GM21529 (cell line): Measurements from ENCODE around the gene RWDD3.

Source experiments
- ATAC-seq: cut with Tn5 transposase; IDR thresholded peaks from one replicate; pipeline ENCODE4 v1.9.1; 2021; ENCODE audit not compliant: unreplicated experiment

Gene RWDD3, protein sequence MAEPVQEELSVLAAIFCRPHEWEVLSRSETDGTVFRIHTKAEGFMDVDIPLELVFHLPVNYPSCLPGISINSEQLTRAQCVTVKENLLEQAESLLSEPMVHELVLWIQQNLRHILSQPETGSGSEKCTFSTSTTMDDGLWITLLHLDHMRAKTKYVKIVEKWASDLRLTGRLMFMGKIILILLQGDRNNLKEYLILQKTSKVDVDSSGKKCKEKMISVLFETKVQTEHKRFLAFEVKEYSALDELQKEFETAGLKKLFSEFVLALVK

DNA sequence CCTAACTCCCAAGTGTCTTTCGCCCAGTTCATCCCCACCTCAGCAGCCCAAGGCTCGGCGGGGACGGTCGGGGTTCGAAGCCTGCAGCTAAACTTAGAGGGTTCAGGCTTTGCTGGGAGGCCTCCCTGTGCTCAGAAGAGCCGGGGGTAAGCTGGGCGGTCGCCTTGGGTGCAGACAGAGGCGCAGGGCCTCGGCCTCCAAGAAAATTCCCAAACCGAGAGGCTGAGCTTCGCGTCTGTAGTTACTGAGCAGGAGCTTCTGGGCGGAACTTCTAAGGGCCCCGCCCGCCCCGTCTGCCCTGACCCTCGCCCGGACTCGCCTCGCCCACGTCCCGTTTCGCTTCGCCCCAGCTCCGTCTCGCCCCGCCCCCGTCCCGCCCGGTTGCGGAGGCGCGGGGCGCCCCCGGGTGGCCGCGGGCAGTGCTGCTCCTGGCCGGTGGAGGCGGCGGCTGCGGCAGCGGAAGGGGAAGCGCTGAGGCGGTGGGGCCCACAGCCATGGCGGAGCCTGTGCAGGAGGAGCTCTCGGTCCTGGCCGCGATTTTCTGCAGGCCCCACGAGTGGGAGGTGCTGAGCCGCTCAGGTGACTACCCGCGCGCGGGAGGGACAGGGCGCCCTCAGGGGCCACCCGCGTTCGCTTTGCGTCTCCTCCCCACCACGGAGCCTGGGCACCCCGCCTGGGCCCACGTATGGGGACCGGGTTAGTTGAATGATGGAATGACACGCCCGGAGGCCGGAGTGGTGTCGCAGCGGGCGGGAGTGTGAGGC is at the start of gene RWDD3:
Gene RWDD3, plus strand, starts transcription at position 474 of the 764 bp plus-strand sequence. Its CDS starts 21 bp downstream, at position 495.
- peak; percentile 96 for ATAC-seq

DNA sequence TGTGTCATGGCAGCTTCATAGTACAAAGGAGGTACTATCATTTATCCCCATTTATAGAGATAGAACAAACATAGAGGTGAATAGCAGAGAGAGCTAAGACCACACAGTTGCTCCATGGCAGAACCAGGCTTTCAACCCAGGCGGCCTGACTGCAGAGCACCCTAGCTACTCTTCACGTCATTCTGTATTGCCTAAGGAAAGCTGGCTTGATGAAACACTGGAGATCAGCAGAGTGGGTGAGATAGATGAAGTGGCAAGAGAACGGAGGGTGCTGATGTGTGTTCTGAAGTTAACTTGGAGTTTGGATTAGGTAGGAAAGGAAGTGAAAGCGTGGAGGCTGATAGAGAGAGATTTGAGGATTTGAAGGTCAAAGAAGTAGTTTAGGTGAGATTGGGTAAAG is 47.9 kb upstream of the RWDD3 start:
- no peak for ATAC-seq

DNA sequence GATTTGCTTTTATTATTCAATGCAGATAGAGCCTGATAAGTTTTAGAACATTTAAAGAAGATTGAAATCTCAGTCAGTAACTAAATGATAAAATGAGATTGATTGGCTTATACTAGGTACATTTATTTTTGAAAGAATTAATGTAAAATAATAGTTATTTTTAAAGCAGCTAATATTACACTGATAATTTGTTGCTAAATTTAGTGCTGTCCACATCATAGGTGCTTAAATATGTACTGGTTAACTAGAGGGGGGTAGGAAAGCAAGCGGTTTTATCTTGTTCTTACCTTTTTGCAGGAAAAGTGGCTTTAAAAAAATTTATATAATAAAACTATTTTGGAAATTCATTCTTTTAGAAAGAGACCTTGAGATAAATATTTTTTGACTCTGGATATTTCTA is 40.4 kb upstream of the RWDD3 start:
- ATAC-seq: no peak

DNA sequence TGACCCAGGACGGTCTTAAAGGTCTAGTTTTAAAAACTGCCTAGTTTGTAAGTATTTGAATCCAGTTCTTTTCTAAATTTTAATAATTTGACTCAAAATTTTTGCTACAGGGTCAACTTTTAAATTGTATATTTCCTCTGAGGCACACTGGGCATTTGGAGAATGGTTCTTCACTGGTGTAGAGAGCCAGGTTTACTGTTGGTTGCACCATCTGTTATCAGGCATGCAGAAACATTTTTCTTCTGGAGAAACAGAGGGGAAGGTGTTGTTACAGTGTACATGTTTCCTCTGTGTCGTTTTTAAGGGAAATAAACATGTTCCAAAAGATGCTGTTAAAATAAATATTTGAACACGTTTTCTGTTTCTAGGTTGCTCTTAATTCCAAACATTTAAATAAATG is 39.0 kb upstream of the RWDD3 start:
- ATAC-seq: no peak

DNA sequence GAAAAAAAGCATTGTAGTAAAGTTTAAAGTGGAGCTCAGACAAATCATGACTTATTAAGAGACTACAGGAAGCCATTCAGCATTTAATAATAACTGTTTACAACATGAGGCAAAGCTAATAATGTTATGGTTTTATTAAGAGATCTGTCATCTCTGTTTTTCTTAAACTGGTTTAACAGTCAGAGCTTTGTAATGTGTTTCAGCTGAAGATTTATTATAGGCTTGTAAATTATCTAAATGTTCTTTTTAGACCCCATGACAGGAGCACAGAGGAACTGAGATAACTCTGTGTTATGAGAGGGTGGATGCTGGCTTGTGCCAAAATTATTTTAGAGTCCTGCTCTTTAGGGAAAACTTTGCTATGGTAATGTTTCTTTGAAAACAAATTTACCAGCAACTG is 38.0 kb upstream of the RWDD3 start:
- no peak for ATAC-seq

DNA sequence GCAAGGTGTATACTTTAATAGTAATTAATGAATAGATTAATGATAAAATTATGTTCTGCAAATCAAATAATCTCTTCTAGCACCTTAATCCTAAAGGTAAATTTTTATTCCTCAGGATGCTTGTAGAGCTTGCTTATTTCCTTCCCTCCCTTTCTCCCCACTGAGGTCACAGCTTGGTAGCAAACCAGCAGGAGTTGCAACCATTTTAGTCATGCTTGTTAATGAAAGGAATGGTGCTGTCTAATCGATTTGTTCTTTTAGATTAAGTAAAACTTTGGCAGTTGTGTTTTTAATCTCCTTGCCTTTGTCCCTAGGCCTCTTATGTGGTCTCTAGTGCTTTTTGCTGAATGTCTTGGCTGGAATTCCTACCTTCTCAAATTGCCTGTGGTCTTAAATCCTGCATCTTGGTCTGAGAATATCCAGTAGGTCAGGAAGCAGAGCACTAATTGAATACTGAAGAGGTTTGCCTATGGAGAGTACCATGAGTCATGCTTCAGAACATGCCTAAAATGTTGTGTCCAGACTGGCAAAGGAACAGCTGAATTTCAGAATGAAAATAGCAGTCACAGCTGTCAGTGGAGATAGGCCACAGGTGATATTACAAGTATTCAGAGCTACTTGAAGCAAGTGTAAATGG is 36.3 kb upstream of the RWDD3 start:
- no peak for ATAC-seq

DNA sequence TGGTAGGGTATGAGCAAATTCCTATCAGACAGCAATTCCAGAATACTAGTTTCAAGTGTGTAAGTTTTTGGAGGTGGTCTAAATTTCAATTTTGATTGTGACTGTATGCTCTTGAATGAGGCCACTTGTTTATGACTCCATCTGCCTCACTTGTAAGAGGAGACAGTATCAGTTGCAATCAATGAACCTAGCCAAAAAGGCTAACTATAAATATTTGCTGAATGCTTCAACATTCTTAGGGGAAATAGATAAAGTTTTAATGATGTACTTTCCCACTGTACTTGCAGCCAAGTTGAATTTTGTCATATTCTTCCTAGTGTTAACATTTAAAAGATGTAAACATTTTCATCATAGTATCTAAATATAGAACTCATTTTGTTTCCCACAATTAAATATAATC is 32.1 kb upstream of the RWDD3 start:
- no peak for ATAC-seq

DNA sequence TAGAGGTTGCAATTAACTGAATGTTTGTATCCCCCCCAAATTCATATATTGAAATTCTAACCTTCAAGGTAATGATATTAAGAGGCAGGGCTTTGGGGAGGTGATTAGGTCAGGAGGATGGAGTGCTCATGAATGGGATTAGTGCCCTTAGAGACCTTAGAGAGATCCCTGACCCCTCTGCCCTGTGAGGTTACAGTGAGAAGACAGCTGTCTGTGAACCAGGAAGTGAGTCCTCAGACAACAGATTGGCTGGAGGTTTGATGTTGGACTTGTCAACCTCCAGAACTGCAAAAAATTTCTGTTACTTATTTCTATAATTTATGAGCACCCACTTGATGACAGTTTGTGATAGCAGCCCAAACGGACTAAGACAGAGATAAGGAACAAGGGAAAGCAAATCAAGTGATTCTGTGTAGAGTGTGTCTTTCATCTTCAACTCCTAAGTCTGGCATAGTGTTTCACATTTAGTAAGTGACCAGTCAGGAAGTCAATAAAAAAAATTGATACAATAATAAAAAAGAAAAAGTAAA is 30.0 kb upstream of the RWDD3 start:
- no peak for ATAC-seq

DNA sequence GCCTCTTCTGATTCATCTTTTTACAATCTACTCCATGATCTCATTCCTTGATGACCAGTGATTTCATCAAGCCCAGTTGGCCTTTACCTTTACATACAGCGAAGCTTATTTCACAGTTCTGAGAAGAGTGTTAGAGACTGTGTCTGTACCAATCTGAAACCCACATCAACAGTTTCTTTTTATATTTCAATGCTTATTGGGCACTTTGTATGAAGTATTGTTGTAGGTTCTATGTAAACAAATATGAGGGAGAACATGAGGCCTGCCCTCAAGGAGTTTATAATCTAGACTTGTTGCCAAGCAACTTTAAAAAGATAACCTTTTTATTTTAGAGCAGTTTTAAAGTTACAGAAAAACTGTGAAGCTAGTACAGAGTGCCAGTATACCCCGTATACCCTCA is 27.5 kb upstream of the RWDD3 start:
- no peak for ATAC-seq

DNA sequence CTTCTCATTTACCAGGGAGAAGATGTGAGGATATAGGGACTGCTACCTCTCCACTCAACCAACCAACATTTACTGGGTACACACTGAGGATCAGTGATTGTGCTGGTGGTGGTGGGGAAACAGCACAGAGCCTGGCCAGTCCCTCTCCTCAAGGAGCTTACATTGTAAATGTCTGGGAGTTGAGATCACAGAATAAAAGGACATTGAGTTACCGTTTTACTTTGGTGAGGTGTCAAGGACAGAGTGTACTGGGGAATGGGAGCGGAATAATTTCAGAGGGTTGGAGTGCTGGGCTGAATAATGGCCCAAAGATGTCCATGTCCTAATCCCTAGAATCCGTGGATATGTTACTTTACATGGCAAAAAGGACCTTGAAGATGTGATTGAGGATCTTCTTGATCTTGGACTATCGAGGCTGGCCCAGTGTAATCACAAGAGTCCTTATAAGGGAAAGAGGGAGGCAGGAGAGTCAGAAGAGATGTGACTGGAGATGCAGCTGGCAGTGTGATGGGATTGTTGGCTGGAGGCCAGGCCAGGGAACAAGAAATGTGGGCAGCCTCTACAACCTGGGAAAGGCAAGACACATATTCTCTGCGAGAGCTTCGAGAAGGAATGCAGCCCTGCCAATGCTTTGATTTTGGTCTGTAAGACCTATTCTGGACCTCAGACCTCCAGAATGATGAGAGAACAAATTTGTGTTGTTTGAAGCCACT is 26.6 kb upstream of the RWDD3 start:
- no peak for ATAC-seq

DNA sequence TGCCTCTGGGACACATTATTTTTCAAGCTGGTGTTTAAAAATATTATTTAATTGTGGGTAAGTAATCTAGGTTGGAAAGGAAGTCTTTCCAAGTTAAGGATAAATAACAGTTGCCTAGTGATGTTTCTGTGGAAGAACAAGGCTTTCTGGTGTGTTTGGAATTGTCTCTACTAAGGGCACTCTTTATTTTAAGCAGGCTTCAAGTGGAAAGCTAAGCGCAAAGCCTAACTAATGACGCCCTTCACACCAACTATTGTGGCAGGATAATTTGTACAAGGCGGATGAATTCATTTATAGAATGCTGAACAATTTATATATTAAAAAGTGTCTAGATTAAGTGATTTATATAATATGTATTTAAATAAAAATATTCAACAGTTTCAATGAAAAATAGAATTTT is 25.1 kb upstream of the RWDD3 start:
- no peak for ATAC-seq

DNA sequence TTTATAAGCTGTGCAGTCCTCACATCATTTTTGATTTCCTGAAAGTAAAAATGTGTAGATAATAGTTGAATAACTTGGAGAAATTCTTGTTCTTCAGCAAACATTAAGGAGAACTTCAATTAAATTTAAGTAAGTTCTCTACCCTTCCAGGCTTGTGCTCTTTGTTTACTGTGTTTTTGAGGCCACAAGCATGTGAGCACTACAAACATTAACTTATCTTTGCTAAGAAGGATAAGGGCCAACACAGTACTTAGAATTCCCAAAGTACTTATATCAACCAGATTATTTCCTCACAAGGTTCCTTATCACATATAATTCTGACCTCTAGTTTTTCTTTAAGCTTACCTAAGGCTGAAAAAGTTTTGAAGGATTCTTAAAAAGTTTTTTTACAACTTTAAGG is 24.7 kb upstream of the RWDD3 start:
- ATAC-seq: no peak

DNA sequence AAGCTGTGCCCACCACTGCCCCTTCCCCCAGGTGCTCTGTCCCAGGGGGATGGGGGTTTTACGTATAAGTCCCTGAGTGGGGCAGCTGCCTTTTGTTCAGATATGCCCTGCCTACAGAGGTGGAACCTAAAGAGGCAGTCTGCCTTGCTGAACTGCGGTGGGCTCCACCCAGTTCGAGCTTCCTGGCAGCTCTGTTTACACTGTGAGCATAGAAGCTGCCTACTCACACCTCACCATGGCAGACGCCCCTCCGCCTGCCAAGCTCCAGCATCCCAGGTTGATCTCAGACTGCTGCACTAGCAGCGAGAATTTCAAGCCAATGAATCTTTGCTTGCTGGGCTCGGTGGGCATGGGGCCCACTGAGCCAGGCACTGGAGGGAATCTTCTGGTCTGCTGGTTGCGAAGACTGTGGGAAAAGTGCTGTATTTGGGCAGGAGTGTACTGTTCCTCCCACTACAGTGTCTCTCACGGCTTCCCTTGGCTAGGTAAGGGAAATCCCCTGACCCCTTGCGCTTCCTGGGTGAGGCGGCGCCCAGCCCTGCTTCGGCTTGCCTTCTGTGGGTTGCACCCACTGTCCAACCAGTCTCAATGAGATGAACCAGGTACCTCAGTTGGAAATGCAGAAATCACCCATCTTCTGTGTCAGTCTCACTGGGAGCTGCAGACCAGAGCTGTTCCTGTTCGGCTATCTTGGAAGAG is 17.6 kb upstream of the RWDD3 start:
- no peak for ATAC-seq

DNA sequence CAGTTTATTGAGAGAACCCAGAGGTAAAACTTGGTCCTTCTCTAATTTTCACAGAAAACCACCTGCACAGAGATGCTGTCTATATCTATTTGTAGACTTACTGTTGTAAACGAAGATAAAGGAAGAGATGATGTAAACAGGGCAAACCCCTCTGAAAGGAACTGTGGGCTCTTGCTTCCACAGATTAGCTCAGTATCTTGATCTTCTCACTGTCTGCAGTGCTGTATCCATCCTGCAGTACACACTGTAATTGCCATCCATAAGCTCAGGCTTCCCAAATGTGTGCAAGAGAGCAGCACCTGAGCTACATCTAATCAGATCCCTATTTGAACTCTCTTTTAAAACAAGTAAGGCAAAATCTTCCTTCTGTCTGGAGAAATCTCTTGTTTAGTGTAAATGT is 16.6 kb upstream of the RWDD3 start:
- ATAC-seq: no peak

DNA sequence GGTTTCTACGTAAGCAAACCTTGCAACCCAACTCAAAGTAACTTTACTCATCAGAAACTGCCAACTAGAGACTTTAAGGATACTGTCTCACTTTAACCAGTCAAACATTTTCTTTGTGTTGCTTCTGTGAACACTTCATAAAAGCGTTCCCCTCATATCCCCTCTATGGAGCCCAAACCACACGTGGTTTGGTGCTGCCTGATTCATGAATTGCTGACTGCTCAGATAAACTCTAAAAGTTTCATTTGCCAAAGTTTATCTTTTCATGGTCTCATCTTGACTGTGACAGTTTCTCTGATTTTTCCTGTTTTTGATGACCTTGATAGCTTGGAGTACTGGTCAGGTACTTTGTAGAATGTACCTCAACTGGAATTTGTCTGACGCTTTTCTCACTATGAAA is 14.6 kb upstream of the RWDD3 start:
- ATAC-seq: no peak

DNA sequence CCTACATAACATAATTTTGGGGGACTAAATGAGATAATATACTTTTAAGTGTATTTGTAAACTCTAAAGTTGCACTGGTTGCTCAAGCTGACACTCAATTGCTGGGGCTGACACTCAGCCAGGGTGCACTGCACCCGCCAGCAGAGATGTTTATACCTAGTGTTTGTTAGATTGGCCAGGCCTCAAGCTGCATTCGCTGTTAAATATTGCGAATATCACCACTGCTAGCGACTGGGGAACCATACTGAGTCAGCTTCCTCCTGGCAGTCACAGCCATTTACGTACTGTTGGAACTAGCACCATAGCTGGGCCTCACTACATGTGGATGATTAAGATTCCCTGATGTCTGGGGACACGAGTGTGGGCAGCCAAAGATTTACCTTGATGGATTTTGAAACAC is 12.7 kb upstream of the RWDD3 start:
- no peak for ATAC-seq

DNA sequence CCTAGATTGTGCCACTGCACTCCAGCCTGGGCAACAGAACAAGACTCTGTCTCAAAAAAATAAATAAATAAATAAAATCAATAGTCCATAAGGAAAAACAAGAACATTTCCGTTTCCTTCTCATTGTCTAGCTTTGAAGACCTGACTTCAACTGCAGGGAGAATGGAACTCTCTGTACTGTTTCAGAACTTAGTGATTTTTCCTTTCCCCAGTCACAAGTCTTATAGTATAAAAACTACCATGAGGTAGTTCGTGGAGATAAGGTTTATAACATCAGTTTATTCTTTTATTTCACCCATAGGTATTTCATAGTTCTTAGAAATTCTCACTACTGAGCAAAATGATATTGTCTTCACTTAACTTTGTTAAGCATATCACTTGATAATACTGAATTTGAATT is 11.4 kb upstream of the RWDD3 start:
- no peak for ATAC-seq

DNA sequence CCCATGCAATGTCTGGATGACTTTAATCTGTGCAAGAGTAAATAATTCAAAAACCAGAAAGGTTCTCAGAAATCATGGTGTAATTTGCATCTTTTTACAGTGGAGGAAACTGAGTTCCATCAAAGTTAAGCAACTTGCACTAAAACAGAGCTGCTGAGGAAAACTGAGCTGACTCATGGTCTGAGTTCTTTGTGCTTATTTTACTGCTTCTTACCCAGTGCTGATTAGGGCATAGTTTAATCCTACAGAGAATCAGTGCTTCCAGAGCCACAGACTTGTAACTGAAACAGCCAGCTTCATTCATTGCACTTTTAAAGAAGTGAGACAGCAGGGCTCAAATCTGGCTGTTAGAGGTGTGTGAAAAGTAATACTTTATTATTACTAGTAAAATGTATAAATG is 10.9 kb upstream of the RWDD3 start:
- no peak for ATAC-seq

DNA sequence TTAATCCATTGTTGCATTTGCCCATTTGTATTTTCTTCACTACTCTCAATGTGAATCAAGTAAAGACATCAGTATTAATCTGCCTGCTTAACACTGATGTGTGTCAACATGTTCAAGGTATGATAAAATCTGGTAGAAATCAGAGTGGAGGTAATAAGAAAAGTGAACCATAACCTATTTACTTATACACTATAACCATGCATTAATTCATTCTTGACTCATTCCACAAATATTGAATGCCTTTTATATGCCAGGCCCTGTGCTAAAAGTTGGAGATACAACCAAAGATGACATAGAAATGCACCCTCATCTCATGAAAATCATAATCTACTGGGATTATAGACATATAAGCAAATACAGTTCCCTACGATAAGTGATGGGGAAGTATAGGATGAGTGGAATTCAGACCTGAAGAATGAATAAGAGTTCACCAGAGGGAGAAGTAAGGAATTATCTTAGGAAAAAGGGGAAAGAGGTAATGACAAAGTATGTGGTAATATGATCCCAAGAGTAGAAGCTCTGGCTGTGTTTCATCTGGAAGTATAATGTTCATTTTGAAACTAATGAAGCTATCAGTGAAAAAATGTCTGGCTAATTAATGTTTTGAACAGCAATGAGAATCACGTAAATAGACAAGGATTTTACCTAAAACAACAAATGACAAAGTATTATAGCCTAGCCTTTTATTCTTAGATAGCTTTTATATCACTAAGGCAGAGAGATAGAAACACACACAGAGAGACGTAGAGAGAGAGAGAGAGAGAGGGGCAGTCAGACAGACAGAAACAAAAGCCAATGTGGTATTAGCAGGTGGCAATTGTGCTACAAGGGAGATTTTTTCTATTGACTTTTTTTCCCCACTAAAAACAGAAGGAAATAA is 7.0 kb upstream of the RWDD3 start:
- ATAC-seq: no peak

DNA sequence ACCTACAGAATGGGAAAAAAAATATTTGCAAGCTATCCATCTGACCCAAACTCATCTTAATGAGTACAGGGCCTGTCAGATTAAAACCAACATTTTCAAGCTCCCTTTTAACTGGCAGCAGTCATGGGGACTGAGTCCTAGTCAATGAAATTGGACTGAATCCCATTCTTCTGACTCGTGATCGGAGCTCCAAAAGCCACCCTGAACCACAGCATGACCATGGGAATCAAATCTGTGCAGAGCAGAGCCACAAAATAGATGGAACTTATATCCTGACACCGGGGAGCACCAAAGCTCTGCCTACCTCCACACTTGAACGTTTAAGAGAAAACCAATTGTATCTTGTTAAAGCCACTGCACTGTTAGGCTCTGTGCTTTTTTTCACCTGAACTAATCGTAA is 5.0 kb upstream of the RWDD3 start:
- no peak for ATAC-seq
